Neural progenitor cell (in vitro differentiated cells): ENCODE data around the gene ALX1. TPM values are rescaled to one million over a fixed set of nuclear protein-coding genes. Genes with fewer than 3 reads are reported as not detected.
A peak's percentile ranks its signal among the peaks of the same experiment; 100 is the strongest.

Experiments used
- DNase-seq: peaks from one replicate; pipeline ENCODE4 v3.0.0-alpha.2; 2016; ENCODE audit warnings: low spot score
- H2AFZ ChIP-seq: fragments of 200-600 bp; sonication (generic); replicated peaks from 2 replicates; pipeline ENCODE4 v1.6.1; 2016; ENCODE audit warnings: antibody characterized with exemption
- H3F3A ChIP-seq: fragments of 200-600 bp; sonication (generic); 2 replicates; pipeline ENCODE4 v1.6.1; 2016; ENCODE audit warnings: antibody characterized with exemption, low read depth
- H3K27ac ChIP-seq: fragments of 200-600 bp; sonication (generic); 2 replicates; pipeline ENCODE4 v1.5.1; 2016; ENCODE audit warnings: mild to moderate bottlenecking
- H3K27me3 ChIP-seq: fragments of 200-600 bp; sonication (generic); 2 replicates; pipeline ENCODE4 v1.6.1; 2016; ENCODE audit warnings: mild to moderate bottlenecking, moderate library complexity
- H3K36me3 ChIP-seq: fragments of 200-600 bp; sonication (generic); 2 replicates; pipeline ENCODE4 v1.5.1; 2016
- H3K4me1 ChIP-seq: fragments of 200-600 bp; sonication (generic); 2 replicates; pipeline ENCODE4 v1.6.1; 2016; ENCODE audit warnings: mixed run types
- H3K4me2 ChIP-seq: fragments of 200-600 bp; sonication (generic); 2 replicates; pipeline ENCODE4 v1.6.1; 2016
- H3K4me3 ChIP-seq: fragments of 200-600 bp; sonication (generic); 2 replicates; pipeline ENCODE4 v1.5.1; 2016
- H3K79me2 ChIP-seq: fragments of 200-600 bp; sonication (generic); 2 replicates; pipeline ENCODE4 v1.6.1; 2016; ENCODE audit warnings: low read depth
- H3K9ac ChIP-seq: fragments of 200-600 bp; sonication (generic); 2 replicates; pipeline ENCODE4 v1.6.1; 2016
- H3K9me3 ChIP-seq: fragments of 200-600 bp; sonication (generic); 2 replicates; pipeline ENCODE4 v1.5.1; 2016; ENCODE audit warnings: low read depth
- H4K20me1 ChIP-seq: fragments of 200-600 bp; sonication (generic); 2 replicates; pipeline ENCODE4 v1.6.1; 2016; ENCODE audit warnings: low read depth
- H3K27ac Mint-ChIP-seq: 3 replicates; pipeline ENCODE4 v1.8.0; 2021; ENCODE audit warnings: mixed read lengths
- H3K27me3 Mint-ChIP-seq: 2 replicates; pipeline ENCODE4 v1.8.0; 2022; ENCODE audit warnings: low read depth, mild to moderate bottlenecking, inconsistent platforms, moderate library complexity, mixed read lengths; ENCODE audit not compliant: insufficient read depth
- H3K36me3 Mint-ChIP-seq: 3 replicates; pipeline ENCODE4 v1.8.0; 2021; ENCODE audit warnings: mixed read lengths
- H3K4me1 Mint-ChIP-seq: 3 replicates; pipeline ENCODE4 v1.8.0; 2021; ENCODE audit warnings: mixed read lengths
- H3K4me3 Mint-ChIP-seq: 3 replicates; pipeline ENCODE4 v1.8.0; 2021; ENCODE audit warnings: mild to moderate bottlenecking, moderate library complexity, mixed read lengths
- H3K9me3 Mint-ChIP-seq: 3 replicates; pipeline ENCODE4 v1.8.0; 2020; ENCODE audit warnings: mixed read lengths
- EZH2 ChIP-seq: fragments of 200-600 bp; sonication (generic); IDR thresholded peaks from 2 replicates; pipeline ENCODE4 v1.6.1; 2017; ENCODE audit warnings: antibody characterized with exemption, mild to moderate bottlenecking, moderate library complexity
- EZH2phosphoT487 ChIP-seq: fragments of 200-600 bp; sonication (generic); IDR thresholded peaks from 2 replicates; pipeline ENCODE4 v1.6.1; 2017; ENCODE audit warnings: antibody characterized with exemption
- total RNA-seq: library from RNA; depleted of rRNA; stranded (reverse); fragments of >200 nt; gene quantifications from 2 replicates; pipeline ENCODE4 v1.2.3, GENCODE V29; 2015; ENCODE audit warnings: low replicate concordance
- TF ChIP-seq, protein P1 (sequence below): fragments of 200-600 bp; sonication (generic); IDR thresholded peaks from 2 replicates; pipeline ENCODE4 v1.5.1; 2017; ENCODE audit warnings: antibody characterized with exemption, mild to moderate bottlenecking

ALX1 gene
- 3.9 and 5.6 TPM in 2 replicates for total RNA-seq

DNA sequence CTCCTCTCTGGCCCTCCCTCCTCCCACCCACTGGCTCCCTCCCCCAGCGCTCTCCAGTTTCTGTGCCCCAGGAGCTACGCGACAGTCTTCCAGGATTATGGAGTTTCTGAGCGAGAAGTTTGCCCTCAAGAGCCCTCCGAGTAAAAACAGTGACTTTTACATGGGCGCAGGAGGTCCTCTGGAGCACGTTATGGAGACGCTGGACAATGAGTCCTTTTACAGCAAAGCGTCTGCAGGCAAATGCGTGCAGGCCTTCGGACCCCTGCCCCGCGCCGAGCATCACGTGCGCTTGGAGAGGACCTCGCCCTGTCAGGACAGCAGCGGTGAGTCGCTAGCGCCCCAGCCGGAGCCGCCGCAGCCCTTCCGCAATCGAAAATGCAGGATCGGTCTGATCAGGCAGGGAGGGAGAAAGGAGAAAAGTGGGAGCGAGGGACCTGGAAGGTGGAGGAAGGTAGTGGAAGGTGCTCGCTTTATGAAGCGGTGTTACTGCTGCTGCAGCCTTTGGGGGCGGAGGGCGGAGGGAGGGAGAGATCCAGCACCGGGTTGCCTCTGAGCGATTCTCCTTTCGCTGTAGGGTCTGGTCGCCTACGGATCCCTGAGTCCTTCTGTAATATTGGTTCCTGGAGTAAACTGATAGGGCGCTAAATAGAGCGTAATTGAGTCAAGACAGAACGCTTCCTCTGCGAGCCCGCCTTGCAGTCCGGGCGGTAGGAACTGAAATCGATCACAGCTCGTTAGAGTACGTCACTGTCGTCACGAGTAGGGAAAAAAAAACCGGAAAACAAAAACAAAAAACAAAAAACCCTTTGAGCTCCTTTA, at the start of gene ALX1:
Gene ALX1, plus strand, starts transcription at position 56 of the 819 bp plus-strand sequence. Its CDS starts 42 bp downstream, at position 98.
- Histone ChIP-seq H3K4me3 (peak within 1 kb of the TSS; percentile 71), H3K79me2 (no peaks in the 10 kb centered on the region), H3F3A (peaks cover 24% of the 10 kb centered on the region), H3K4me2 (peak within 1 kb of the TSS; percentile 93), H3K27me3 (peaks cover 62% of the 10 kb centered on the region), H3K27ac (peak within 1 kb of the TSS; percentile 77), H3K9me3 (no peaks in the 10 kb centered on the region), H3K4me1 (peaks cover 19% of the 10 kb centered on the region), H2AFZ (peak within 1 kb of the TSS; percentile 100), H4K20me1 (no peaks in the 10 kb centered on the region), H3K9ac (peak within 1 kb of the TSS; percentile 54), H3K36me3 (no peaks in the 10 kb centered on the region)
- TF ChIP-seq, protein P1, sequence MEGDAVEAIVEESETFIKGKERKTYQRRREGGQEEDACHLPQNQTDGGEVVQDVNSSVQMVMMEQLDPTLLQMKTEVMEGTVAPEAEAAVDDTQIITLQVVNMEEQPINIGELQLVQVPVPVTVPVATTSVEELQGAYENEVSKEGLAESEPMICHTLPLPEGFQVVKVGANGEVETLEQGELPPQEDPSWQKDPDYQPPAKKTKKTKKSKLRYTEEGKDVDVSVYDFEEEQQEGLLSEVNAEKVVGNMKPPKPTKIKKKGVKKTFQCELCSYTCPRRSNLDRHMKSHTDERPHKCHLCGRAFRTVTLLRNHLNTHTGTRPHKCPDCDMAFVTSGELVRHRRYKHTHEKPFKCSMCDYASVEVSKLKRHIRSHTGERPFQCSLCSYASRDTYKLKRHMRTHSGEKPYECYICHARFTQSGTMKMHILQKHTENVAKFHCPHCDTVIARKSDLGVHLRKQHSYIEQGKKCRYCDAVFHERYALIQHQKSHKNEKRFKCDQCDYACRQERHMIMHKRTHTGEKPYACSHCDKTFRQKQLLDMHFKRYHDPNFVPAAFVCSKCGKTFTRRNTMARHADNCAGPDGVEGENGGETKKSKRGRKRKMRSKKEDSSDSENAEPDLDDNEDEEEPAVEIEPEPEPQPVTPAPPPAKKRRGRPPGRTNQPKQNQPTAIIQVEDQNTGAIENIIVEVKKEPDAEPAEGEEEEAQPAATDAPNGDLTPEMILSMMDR: peak; percentile 25
- TF ChIP-seq EZH2phosphoT487: no peak
- Mint-ChIP-seq H3K27ac (peak within 1 kb of the TSS; percentile 19), H3K36me3 (peaks cover 2% of the 10 kb centered on the region), H3K4me1 (peaks cover 13% of the 10 kb centered on the region), H3K4me3 (peak within 1 kb of the TSS; percentile 94), H3K9me3 (peaks cover 6% of the 10 kb centered on the region), H3K27me3 (peaks cover 51% of the 10 kb centered on the region)
- peak; percentile 89 for DNase-seq

DNA sequence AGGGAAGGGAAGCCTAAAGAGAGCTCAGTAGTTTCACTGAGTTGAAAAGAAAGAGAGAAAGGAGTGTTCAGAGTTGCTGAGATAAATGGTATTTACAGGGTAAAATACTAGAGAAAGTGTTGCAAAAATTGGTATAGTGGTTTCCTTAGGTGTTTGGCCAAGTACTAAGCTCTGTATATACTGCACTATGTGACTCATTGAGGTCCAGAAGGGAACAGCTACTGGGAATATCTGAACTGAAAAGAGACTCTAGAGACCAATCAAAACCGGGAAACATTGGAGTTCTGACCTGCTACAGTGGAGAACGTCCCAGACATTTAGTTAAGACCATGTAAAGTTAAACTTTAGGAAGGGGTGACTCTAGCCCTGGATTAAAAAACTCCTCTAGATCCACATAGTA, 42.7 kb upstream of the ALX1 start:
- Mint-ChIP-seq H3K27ac (no peak overlapping the region), H3K9me3 (peaks cover 2% of the 10 kb centered on the region), H3K36me3 (no peaks in the 10 kb centered on the region), H3K4me1 (no peaks in the 10 kb centered on the region), H3K27me3 (no peaks in the 10 kb centered on the region), H3K4me3 (no peak overlapping the region)
- no peak overlapping the region for H3K4me2 ChIP-seq
- H3K27me3 ChIP-seq: no peaks in the 10 kb centered on the region
- TF ChIP-seq, protein P1: no peak
- TF ChIP-seq EZH2: no peak
- no peak for TF ChIP-seq EZH2phosphoT487
- no peak overlapping the region for H3K9ac ChIP-seq
- no peaks in the 10 kb centered on the region for H3K36me3 ChIP-seq
- no peak for DNase-seq
- no peaks in the 10 kb centered on the region for H3K4me1 ChIP-seq
- H3K4me3 ChIP-seq: no peak overlapping the region
- H2AFZ ChIP-seq: no peak overlapping the region
- H3K79me2 ChIP-seq: no peaks in the 10 kb centered on the region
- H3K27ac ChIP-seq: no peak overlapping the region
- no peaks in the 10 kb centered on the region for H3F3A ChIP-seq
- H3K9me3 ChIP-seq: no peaks in the 10 kb centered on the region
- H4K20me1 ChIP-seq: no peaks in the 10 kb centered on the region

DNA sequence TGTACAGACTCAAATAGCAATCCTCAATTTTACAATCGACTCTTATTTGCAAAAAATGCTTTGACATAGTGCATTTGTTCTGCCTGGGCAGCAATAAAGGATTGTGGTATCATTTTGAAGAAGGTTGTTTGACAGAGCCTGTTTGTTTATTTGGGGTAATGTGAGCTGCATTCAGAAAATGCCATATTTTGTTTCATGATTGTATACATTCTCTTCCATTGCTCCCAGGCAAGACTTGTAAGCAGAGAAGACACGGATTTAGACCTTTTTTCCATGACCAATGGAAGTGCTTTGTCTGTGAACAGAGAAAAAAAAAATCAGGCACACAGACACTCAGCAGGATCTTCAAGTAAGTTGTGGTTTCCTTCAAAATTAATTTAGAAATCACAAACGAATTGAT, 35.5 kb upstream of the ALX1 start:
- TF ChIP-seq EZH2phosphoT487 (no peak), EZH2 (no peak)
- TF ChIP-seq, protein P1: no peak
- H3K36me3 ChIP-seq: no peaks in the 10 kb centered on the region
- no peak overlapping the region for H3K4me3 ChIP-seq
- DNase-seq: no peak
- no peaks in the 10 kb centered on the region for H3K79me2 ChIP-seq
- H3K9ac ChIP-seq: no peak overlapping the region
- Mint-ChIP-seq H3K27me3 (no peaks in the 10 kb centered on the region), H3K9me3 (no peaks in the 10 kb centered on the region), H3K36me3 (no peaks in the 10 kb centered on the region), H3K4me3 (no peak overlapping the region), H3K27ac (no peak overlapping the region), H3K4me1 (no peaks in the 10 kb centered on the region)
- no peaks in the 10 kb centered on the region for H3K9me3 ChIP-seq
- no peaks in the 10 kb centered on the region for H4K20me1 ChIP-seq
- H3K4me2 ChIP-seq: no peak overlapping the region
- H3K27ac ChIP-seq: peak overlapping the region; percentile 1
- H2AFZ ChIP-seq: no peak overlapping the region
- no peaks in the 10 kb centered on the region for H3K4me1 ChIP-seq
- no peaks in the 10 kb centered on the region for H3F3A ChIP-seq
- no peaks in the 10 kb centered on the region for H3K27me3 ChIP-seq
